Lung (tissue), 12 donors: ENCODE data around the gene SYTL2. TPM values are rescaled to one million over a fixed set of nuclear protein-coding genes. Genes with fewer than 3 reads are reported as not detected.

Experiments
- ATAC-seq: fragments of 200-7000 bp; cut with Tn5 transposase; one replicate; pipeline ENCODE4 v1.9.1; 2020; ENCODE audit warnings: moderate number of reproducible peaks; ENCODE audit not compliant: insufficient read depth, low FRiP score
- DNase-seq, 3 donors: peaks; one replicate each; pipeline ENCODE4 v3.0.0-alpha.2; 2013 to 2017
- H3K27ac ChIP-seq, 2 donors: one replicate each; pipeline ENCODE4 v1.5.1; 2013; ENCODE audit warnings: mild to moderate bottlenecking in 2 of 2, moderate library complexity in 2 of 2, control low read depth in 1 of 2, inconsistent platforms in 1 of 2, low read depth in 1 of 2, low read length in 1 of 2
- H3K27me3 ChIP-seq, 3 donors: one replicate each; pipeline ENCODE4 v1.5.1; 2013; ENCODE audit warnings: low read length in 2 of 3; ENCODE audit not compliant: control insufficient read depth in 3 of 3, insufficient read depth in 3 of 3
- H3K36me3 ChIP-seq, 4 donors: one replicate each; pipeline ENCODE4 v1.5.1; 2013; ENCODE audit warnings: low read length in 4 of 4, mild to moderate bottlenecking in 1 of 4, moderate library complexity in 1 of 4; ENCODE audit not compliant: control insufficient read depth in 4 of 4, insufficient read depth in 4 of 4
- H3K4me1 ChIP-seq, 5 donors: one replicate each; pipeline ENCODE4 v1.5.1; 2013; ENCODE audit warnings: low read length in 5 of 5, mild to moderate bottlenecking in 2 of 5, moderate library complexity in 1 of 5; ENCODE audit not compliant: control insufficient read depth in 5 of 5, insufficient read depth in 5 of 5
- H3K4me3 ChIP-seq: one replicate; pipeline ENCODE4 v1.5.1; 2013; ENCODE audit warnings: mild to moderate bottlenecking, control low read depth, moderate library complexity
- H3K9ac ChIP-seq, 2 donors: one replicate each; pipeline ENCODE4 v1.5.1; 2013; ENCODE audit warnings: low read length in 2 of 2, control low read depth in 1 of 2; ENCODE audit not compliant: insufficient read depth in 1 of 2
- H3K9me3 ChIP-seq, 4 donors: one replicate each; pipeline ENCODE4 v1.5.1; 2013; ENCODE audit warnings: low read length in 3 of 4, mild to moderate bottlenecking in 1 of 4, moderate library complexity in 1 of 4; ENCODE audit not compliant: control insufficient read depth in 4 of 4, insufficient read depth in 3 of 4
- WGBS, 2 donors: extraction: QIAGEN DNeasy Blood & Tissue Kit; methylation state at CpG; one replicate each; pipeline ENCODE4 v1.1.7; 2013; 5-methylcytosine and 5-hydroxymethylcytosine counted together
- polyA plus RNA-seq, 2 donors: library from polyadenylated mRNA; stranded (reverse); fragments of 200-250 nt; gene quantifications; one replicate each; pipeline ENCODE4 v1.2.1, GENCODE V29; 2013
- total RNA-seq, 2 donors: library from RNA; depleted of rRNA in 1 of 2; stranded (reverse); fragments of >200 nt in 1 of 2; gene quantifications; one replicate each; pipeline ENCODE4 v1.2.1, GENCODE V29; 2014 to 2021
- TF ChIP-seq, protein P1 (sequence below): IDR thresholded peaks from 2 replicates; pipeline ENCODE4 v1.5.1; 2012; ENCODE audit warnings: mild to moderate bottlenecking; ENCODE audit errors: control extremely low read depth, extremely low read depth
- donor health status: control.
- donor health status: control.
- donor health status: Bipolar disorder and iron deficiency.
- donor health status: healthy.
- donor health status: DM: yes; HTN: yes; CAD: no.

The SYTL2 gene
- total and polyA plus RNA-seq, 4 donors: 6.7 to 39.0 (median 16.5) TPM

DNA sequence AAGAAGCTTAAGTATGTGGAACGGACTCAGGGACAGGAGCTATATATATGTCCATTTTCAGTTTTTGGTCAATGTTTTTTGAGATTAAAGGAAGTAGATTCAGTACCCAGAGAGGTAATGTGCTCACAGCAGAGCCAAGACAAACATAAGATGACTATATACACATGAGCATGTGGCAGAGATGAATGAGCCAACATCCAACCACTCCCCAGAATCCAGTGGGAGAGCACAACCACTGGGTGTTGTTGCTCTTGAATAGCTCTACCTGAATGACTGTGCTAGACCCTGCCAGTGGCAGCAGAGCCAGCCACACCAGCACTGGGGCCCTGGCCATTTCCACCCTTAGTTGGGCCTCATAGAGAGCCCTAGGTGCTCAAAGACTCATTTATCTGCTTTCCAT, 10.7 kb upstream of the SYTL2 start:
- WGBS, 2 donors: 75 to 87% methylated on average over 1 of the region's 1 CpG
- DNase-seq (no peak), ATAC-seq (no peak)
- TF ChIP-seq, protein P1, sequence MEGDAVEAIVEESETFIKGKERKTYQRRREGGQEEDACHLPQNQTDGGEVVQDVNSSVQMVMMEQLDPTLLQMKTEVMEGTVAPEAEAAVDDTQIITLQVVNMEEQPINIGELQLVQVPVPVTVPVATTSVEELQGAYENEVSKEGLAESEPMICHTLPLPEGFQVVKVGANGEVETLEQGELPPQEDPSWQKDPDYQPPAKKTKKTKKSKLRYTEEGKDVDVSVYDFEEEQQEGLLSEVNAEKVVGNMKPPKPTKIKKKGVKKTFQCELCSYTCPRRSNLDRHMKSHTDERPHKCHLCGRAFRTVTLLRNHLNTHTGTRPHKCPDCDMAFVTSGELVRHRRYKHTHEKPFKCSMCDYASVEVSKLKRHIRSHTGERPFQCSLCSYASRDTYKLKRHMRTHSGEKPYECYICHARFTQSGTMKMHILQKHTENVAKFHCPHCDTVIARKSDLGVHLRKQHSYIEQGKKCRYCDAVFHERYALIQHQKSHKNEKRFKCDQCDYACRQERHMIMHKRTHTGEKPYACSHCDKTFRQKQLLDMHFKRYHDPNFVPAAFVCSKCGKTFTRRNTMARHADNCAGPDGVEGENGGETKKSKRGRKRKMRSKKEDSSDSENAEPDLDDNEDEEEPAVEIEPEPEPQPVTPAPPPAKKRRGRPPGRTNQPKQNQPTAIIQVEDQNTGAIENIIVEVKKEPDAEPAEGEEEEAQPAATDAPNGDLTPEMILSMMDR: no peak
- Histone ChIP-seq H3K9ac (no peak overlapping the region), H3K4me1 (peaks cover 0 to 11% (median 6%) of the 10 kb centered on the region in 5 donors), H3K27me3 (no peaks in the 10 kb centered on the region), H3K4me3 (no peak overlapping the region), H3K9me3 (no peaks in the 10 kb centered on the region), H3K27ac (no peak overlapping the region), H3K36me3 (no peaks in the 10 kb centered on the region)

DNA sequence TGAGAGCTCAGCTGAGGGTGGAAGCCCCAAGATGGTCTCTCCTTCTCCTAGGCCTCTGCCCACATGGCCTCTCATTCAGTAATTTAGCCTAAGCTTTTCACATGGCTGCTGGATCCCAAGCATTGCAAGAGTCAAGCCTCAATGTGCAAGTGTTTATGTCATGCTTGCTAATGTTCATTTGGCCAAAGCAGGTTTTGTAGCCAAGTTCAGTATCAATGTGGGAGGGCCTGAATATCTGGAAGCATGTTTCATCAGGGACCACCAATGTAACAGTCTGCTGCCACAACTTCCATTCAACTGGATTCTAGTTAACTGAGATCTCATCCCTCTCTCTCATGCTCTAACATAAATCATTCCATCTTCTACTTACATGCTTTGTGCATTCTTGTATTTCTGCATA, 8.5 kb upstream of the SYTL2 start:
- no peak overlapping the region for H3K27ac ChIP-seq
- no peaks in the 10 kb centered on the region for H3K9me3 ChIP-seq
- no peaks in the 10 kb centered on the region for H3K27me3 ChIP-seq
- peak; percentile 14 to 63 (median 54) for DNase-seq
- TF ChIP-seq, protein P1: no peak
- ATAC-seq: no peak
- no peak overlapping the region for H3K9ac ChIP-seq
- no peak overlapping the region for H3K4me3 ChIP-seq
- no peaks in the 10 kb centered on the region for H3K36me3 ChIP-seq
- H3K4me1 ChIP-seq: peaks cover 0 to 6% (median 2%) of the 10 kb centered on the region in 5 donors

DNA sequence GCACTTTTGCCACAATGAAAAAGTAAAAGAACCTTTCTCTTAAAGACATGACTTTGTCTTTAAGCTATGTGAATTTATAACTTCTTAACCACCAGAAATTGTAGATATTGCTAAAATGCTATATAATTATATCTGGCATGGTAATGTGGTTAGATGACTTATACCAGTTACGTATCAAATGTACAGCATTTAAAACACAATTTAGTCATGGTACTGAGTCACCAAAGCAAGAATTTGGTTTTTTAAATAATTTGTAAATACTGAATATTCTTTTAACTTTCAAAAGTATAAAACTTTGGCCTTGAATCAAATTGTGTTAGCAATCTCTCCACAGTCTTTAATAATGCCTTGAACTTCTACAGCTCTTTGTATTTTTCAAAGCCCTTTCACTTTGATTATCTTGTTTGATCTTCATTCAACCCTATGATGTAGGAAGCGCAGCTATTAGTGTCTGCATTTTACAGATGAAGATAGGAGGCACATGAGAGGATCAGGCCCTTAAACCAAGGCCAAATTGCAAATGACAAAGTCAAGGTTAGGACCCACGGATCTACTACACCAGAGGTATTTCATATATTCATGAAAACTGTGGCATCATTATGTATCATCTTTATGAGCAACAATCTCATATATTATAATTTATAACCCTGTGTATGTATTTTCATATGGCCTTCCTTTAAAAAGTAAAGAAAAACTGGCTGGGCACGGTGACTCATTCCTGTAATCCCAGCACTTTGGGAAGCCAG, 4.4 kb upstream of the SYTL2 start:
- DNase-seq (peak in 1 of 3 donors; percentile 23), ATAC-seq (no peak)
- no peaks in the 10 kb centered on the region for H3K9me3 ChIP-seq
- H3K4me1 ChIP-seq: peaks cover 0 to 4% (median 3%) of the 10 kb centered on the region in 5 donors
- H3K27ac ChIP-seq: no peak overlapping the region
- 76 to 86% methylated on average over 4 of the region's 4 CpGs for WGBS, 2 donors
- TF ChIP-seq, protein P1: no peak
- H3K36me3 ChIP-seq: no peaks in the 10 kb centered on the region
- no peak overlapping the region for H3K4me3 ChIP-seq
- no peaks in the 10 kb centered on the region for H3K27me3 ChIP-seq
- no peak overlapping the region for H3K9ac ChIP-seq
